HCT116 (cell line): Measurements from ENCODE around the gene RUFY1. TPM values are rescaled to one million over a fixed set of nuclear protein-coding genes. Genes with fewer than 3 reads are reported as not detected.

Source experiments
- ATAC-seq: fragments of 200-7000 bp; cut with Tn5 transposase; 2 replicates; pipeline ENCODE4 v1.9.1; 2020; ENCODE audit warnings: mild to moderate bottlenecking, moderate library complexity
- BruUV-seq: library from RNA; stranded (reverse); fragments of 400-500 nt; replicated peaks from 2 replicates; lab custom pipeline; 2021; lab: Mats Ljungman, UMichigan
- CTCF ChIA-PET: fragments of 300-600 bp; sonication (Branson Sonifier 250); formaldehyde crosslinking; loops from one replicate; lab custom pipeline; 2021; ENCODE audit warnings: antibody characterized with exemption; lab: Charles Lee
- POLR2A ChIA-PET: fragments of 300-600, 350-600 bp; sonication (Branson Sonifier 250); formaldehyde crosslinking; loops from one replicate; lab custom pipeline; 2021; ENCODE audit warnings: antibody characterized with exemption; lab: Charles Lee
- RAD21 ChIA-PET, 2 experiments: fragments of 300-600 bp; sonication (Branson Sonifier 250); formaldehyde crosslinking; loops; one replicate each; lab custom pipeline; 2023; ENCODE audit warnings: low total read pairs in 2 of 2; ENCODE audit not compliant: uncharacterized antibody in 2 of 2, unreplicated experiment in 2 of 2, low non-redundant PET in 1 of 2; lab: Charles Lee
- DNase-seq: peaks from one replicate; pipeline ENCODE4 v3.0.0-alpha.2; 2010; ENCODE audit warnings: low read depth, low spot score
- H2AFZ ChIP-seq: fragments of 200-600 bp; shearing (Covaris generic), sonication (generic); 2 replicates; pipeline ENCODE4 v1.6.1; 2017; ENCODE audit warnings: low read depth, mixed run types, mixed read lengths, antibody characterized with exemption, low read length; ENCODE audit not compliant: poor library complexity, severe bottlenecking
- H3K27ac ChIP-seq: 2 replicates; pipeline ENCODE4 v1.5.1; 2012; ENCODE audit warnings: low read depth, low read length
- H3K27me3 ChIP-seq: fragments of 200-600 bp; sonication (generic); 2 replicates; pipeline ENCODE4 v1.6.1; 2016; ENCODE audit warnings: mixed run types, low read length, mixed read lengths; ENCODE audit not compliant: insufficient read depth
- H3K36me3 ChIP-seq, 2 experiments: fragments of 200-500 bp in 1 of 2; fragments of 200-600 bp in 1 of 2; sonication (Bioruptor generic) in 1 of 2; sonication (generic) in 1 of 2; 2 replicates each; pipeline versions ENCODE4 v1.5.1 to v1.6.1; 2014 to 2016; ENCODE audit warnings: low read length in 2 of 2, inconsistent platforms in 1 of 2, mixed read lengths in 1 of 2, mixed run types in 1 of 2; ENCODE audit not compliant: insufficient read depth in 2 of 2, control insufficient read depth in 1 of 2
- H3K4me1 ChIP-seq, 2 experiments: fragments of 200-600 bp in 1 of 2; sonication (generic) in 1 of 2; 2 replicates each; pipeline versions ENCODE4 v1.5.1 to v1.6.1; 2012 to 2017; ENCODE audit warnings: low read length in 2 of 2, inconsistent platforms in 1 of 2, mild to moderate bottlenecking in 1 of 2, mixed read lengths in 1 of 2, mixed run types in 1 of 2, moderate library complexity in 1 of 2; ENCODE audit not compliant: insufficient read depth in 2 of 2, control insufficient read depth in 1 of 2
- H3K4me2 ChIP-seq: fragments of 200-600 bp; sonication (generic); 2 replicates; pipeline ENCODE4 v1.6.1; 2017; ENCODE audit warnings: mixed run types, low read length, mixed read lengths
- H3K4me3 ChIP-seq, 2 experiments: fragments of 200-600 bp in 1 of 2; sonication (generic) in 1 of 2; replicated peaks in 1 of 2; 2 replicates each; pipeline ENCODE4 v1.5.1; 2011 to 2016; ENCODE audit warnings: low read length in 2 of 2, control low read depth in 1 of 2, low read depth in 1 of 2, mild to moderate bottlenecking in 1 of 2, mixed read lengths in 1 of 2, mixed run types in 1 of 2
- H3K79me2 ChIP-seq: fragments of 200-600 bp; sonication (generic); 2 replicates; pipeline ENCODE4 v1.6.1; 2017; ENCODE audit warnings: mild to moderate bottlenecking, mixed run types, low read length, moderate library complexity, mixed read lengths; ENCODE audit not compliant: insufficient read depth
- H3K9ac ChIP-seq: fragments of 200-600 bp; sonication (generic); 2 replicates; pipeline ENCODE4 v1.6.1; 2016; ENCODE audit warnings: low read length, mixed read lengths
- H3K9me2 ChIP-seq: fragments of 200-600 bp; sonication (generic), shearing (Covaris generic); 2 replicates; pipeline ENCODE4 v1.6.1; 2017; ENCODE audit warnings: mixed run types, mild to moderate bottlenecking, moderate library complexity; ENCODE audit not compliant: insufficient read depth
- H3K9me3 ChIP-seq, 2 experiments: fragments of 200-500 bp in 1 of 2; fragments of 200-600 bp in 1 of 2; sonication (Bioruptor generic) in 1 of 2; sonication (generic) in 1 of 2; 2 replicates each; pipeline ENCODE4 v1.6.1; 2014 to 2017; ENCODE audit warnings: low read length in 2 of 2, mixed read lengths in 2 of 2, inconsistent platforms in 1 of 2, low read depth in 1 of 2, mild to moderate bottlenecking in 1 of 2, mixed run types in 1 of 2, moderate library complexity in 1 of 2; ENCODE audit not compliant: control insufficient read depth in 1 of 2, insufficient read depth in 1 of 2
- H4K20me1 ChIP-seq: fragments of 200-600 bp; sonication (generic), shearing (Covaris generic); 2 replicates; pipeline ENCODE4 v1.6.1; 2017; ENCODE audit warnings: mixed run types, mild to moderate bottlenecking, moderate library complexity; ENCODE audit not compliant: insufficient read depth
- ELF1 ChIP-seq: IDR thresholded peaks from 2 replicates; pipeline ENCODE4 v1.6.1; 2012; ENCODE audit warnings: low read depth, borderline replicate concordance
- EZH2 ChIP-seq: fragments of 200-600 bp; sonication (generic); IDR thresholded peaks from 2 replicates; pipeline ENCODE4 v1.6.1; 2017; ENCODE audit warnings: antibody characterized with exemption, mixed run types
- EZH2phosphoT487 ChIP-seq: fragments of 200-600 bp; IDR thresholded peaks from 2 replicates; pipeline ENCODE4 v1.6.1; 2018; ENCODE audit warnings: antibody characterized with exemption, borderline replicate concordance
- FOSL1 ChIP-seq: IDR thresholded peaks from 2 replicates; pipeline ENCODE4 v1.6.1; 2012; ENCODE audit warnings: low read depth
- JUND ChIP-seq: IDR thresholded peaks from 2 replicates; pipeline ENCODE4 v1.6.1; 2012
- POLR2AphosphoS5 ChIP-seq: IDR thresholded peaks from 2 replicates; pipeline ENCODE4 v1.6.1; 2011; ENCODE audit warnings: mild to moderate bottlenecking, low read depth, low read length, moderate library complexity
- SP1 ChIP-seq: IDR thresholded peaks from 2 replicates; pipeline ENCODE4 v1.6.1; 2012; ENCODE audit warnings: low read depth
- SRF ChIP-seq: IDR thresholded peaks from 2 replicates; pipeline ENCODE4 v1.6.1; 2012; ENCODE audit warnings: low read depth
- TCF7L2 ChIP-seq: IDR thresholded peaks from 2 replicates; pipeline ENCODE4 v1.7.0; 2011; ENCODE audit warnings: borderline replicate concordance, inconsistent platforms; ENCODE audit not compliant: insufficient read depth, insufficient read length; ENCODE audit errors: extremely low read depth
- YY1 ChIP-seq: IDR thresholded peaks from 2 replicates; pipeline ENCODE4 v1.6.1; 2011; ENCODE audit warnings: low read length, low read depth, moderate library complexity, mild to moderate bottlenecking; ENCODE audit not compliant: insufficient replicate concordance; ENCODE audit errors: extremely low read depth
- ZNF274 ChIP-seq: fragments of 200-500 bp; sonication (Bioruptor generic); IDR thresholded peaks from 2 replicates; pipeline ENCODE4 v1.6.1; 2014; ENCODE audit warnings: mild to moderate bottlenecking, low read depth, low read length, inconsistent platforms
- intact Hi-C: fragments of 100-400 bp; cut with micrococcal nuclease; formaldehyde crosslinking; loops from 2 replicates; pipeline ENCODE4 v1.10.0; 2022
- total RNA-seq: library from RNA; stranded (reverse); gene quantifications from one replicate; pipeline ENCODE4 v1.2.1, GENCODE V29; 2021; ENCODE audit not compliant: unreplicated experiment
- TF ChIP-seq, protein P1 (sequence below): IDR thresholded peaks from 2 replicates; pipeline ENCODE4 v1.6.1; 2012; ENCODE audit warnings: low read depth
- TF ChIP-seq, protein P2 (sequence below), 3 experiments: fragments of 200-600 bp in 1 of 3; sonication (generic) in 1 of 3; IDR thresholded peaks in 2 of 3; conservative IDR thresholded peaks in 1 of 3; 2 replicates each; pipeline ENCODE4 v1.5.1; 2012 to 2017; ENCODE audit warnings: low read depth in 2 of 3, low read length in 2 of 3, antibody characterized with exemption in 1 of 3, borderline replicate concordance in 1 of 3, control low read depth in 1 of 3, mild to moderate bottlenecking in 1 of 3, mixed read lengths in 1 of 3, mixed run types in 1 of 3, moderate library complexity in 1 of 3; ENCODE audit not compliant: insufficient read depth in 1 of 3
- TF ChIP-seq, protein P3 (sequence below): IDR thresholded peaks from 2 replicates; pipeline ENCODE4 v1.6.1; 2012
- TF ChIP-seq, protein P4 (sequence below): IDR thresholded peaks from 2 replicates; pipeline ENCODE4 v1.6.1; 2012
- TF ChIP-seq, protein P5 (sequence below): IDR thresholded peaks from 2 replicates; pipeline ENCODE4 v1.6.1; 2011; ENCODE audit warnings: mild to moderate bottlenecking, low read length, moderate library complexity; ENCODE audit not compliant: insufficient replicate concordance; ENCODE audit errors: extremely low read depth

Gene RUFY1
- total RNA-seq, 1 experiment from 2014 or later, result 32.9 TPM

DNA sequence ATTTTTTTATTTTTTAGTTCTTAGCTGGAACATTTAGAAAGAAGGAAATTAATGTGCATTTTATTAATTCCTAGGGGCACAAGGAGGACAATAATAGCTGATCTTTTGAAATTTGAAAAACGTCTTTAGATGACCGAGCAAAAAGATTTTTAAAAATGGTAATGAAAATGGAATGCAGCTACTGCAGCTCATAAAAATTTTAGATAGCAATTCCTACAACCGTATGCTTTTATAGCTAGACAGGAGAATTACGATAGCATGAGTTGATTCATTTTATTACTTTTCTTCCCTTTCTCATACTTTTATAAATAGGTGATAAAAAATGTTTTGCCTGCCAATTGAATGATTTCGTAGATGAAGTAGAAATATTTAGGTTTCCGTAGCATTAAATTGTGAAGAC is 13.7 kb upstream of the RUFY1 start:
- intact Hi-C loops, result no loop called here
- no peak for ATAC-seq
- ChIA-PET CTCF (no interaction called here), RAD21 (no interaction called here), POLR2A (interaction anchor here (1.4 kb wide), 1 partner anchor 14 kb away, joined by 4 read pairs; no protein-coding TSS in a partner anchor)
- H2AFZ ChIP-seq, result no peak overlapping the region
- H3K9me2 ChIP-seq, result no peaks in the 10 kb centered on the region
- DNase-seq, result no peak
- no peaks in the 10 kb centered on the region for H4K20me1 ChIP-seq
- TF ChIP-seq, protein P1, sequence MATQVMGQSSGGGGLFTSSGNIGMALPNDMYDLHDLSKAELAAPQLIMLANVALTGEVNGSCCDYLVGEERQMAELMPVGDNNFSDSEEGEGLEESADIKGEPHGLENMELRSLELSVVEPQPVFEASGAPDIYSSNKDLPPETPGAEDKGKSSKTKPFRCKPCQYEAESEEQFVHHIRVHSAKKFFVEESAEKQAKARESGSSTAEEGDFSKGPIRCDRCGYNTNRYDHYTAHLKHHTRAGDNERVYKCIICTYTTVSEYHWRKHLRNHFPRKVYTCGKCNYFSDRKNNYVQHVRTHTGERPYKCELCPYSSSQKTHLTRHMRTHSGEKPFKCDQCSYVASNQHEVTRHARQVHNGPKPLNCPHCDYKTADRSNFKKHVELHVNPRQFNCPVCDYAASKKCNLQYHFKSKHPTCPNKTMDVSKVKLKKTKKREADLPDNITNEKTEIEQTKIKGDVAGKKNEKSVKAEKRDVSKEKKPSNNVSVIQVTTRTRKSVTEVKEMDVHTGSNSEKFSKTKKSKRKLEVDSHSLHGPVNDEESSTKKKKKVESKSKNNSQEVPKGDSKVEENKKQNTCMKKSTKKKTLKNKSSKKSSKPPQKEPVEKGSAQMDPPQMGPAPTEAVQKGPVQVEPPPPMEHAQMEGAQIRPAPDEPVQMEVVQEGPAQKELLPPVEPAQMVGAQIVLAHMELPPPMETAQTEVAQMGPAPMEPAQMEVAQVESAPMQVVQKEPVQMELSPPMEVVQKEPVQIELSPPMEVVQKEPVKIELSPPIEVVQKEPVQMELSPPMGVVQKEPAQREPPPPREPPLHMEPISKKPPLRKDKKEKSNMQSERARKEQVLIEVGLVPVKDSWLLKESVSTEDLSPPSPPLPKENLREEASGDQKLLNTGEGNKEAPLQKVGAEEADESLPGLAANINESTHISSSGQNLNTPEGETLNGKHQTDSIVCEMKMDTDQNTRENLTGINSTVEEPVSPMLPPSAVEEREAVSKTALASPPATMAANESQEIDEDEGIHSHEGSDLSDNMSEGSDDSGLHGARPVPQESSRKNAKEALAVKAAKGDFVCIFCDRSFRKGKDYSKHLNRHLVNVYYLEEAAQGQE, result no peak
- TF ChIP-seq, protein P2, sequence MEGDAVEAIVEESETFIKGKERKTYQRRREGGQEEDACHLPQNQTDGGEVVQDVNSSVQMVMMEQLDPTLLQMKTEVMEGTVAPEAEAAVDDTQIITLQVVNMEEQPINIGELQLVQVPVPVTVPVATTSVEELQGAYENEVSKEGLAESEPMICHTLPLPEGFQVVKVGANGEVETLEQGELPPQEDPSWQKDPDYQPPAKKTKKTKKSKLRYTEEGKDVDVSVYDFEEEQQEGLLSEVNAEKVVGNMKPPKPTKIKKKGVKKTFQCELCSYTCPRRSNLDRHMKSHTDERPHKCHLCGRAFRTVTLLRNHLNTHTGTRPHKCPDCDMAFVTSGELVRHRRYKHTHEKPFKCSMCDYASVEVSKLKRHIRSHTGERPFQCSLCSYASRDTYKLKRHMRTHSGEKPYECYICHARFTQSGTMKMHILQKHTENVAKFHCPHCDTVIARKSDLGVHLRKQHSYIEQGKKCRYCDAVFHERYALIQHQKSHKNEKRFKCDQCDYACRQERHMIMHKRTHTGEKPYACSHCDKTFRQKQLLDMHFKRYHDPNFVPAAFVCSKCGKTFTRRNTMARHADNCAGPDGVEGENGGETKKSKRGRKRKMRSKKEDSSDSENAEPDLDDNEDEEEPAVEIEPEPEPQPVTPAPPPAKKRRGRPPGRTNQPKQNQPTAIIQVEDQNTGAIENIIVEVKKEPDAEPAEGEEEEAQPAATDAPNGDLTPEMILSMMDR (IDR thresholded peaks at IDR 0.05 in 2 of 3, conservative IDR thresholded peaks at IDR 0.05 in 1 of 3; ENCODE audit: borderline replicate concordance in 1 of 3, insufficient read depth in 1 of 3, low read depth in 2 of 3, low read length in 2 of 3), result no peak
- TF ChIP-seq EZH2, result no peak
- TF ChIP-seq, protein P3, sequence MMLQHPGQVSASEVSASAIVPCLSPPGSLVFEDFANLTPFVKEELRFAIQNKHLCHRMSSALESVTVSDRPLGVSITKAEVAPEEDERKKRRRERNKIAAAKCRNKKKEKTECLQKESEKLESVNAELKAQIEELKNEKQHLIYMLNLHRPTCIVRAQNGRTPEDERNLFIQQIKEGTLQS, result no peak
- no peak for TF ChIP-seq JUND
- TF ChIP-seq FOSL1, result no peak
- TF ChIP-seq TCF7L2, result no peak
- no peak for TF ChIP-seq POLR2AphosphoS5
- no peak for TF ChIP-seq ZNF274
- no peak for TF ChIP-seq SP1
- TF ChIP-seq ELF1, result no peak
- no peak for TF ChIP-seq EZH2phosphoT487
- TF ChIP-seq, protein P4, sequence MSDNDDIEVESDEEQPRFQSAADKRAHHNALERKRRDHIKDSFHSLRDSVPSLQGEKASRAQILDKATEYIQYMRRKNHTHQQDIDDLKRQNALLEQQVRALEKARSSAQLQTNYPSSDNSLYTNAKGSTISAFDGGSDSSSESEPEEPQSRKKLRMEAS, result no peak
- no peak for TF ChIP-seq YY1
- TF ChIP-seq SRF, result no peak
- TF ChIP-seq, protein P5, sequence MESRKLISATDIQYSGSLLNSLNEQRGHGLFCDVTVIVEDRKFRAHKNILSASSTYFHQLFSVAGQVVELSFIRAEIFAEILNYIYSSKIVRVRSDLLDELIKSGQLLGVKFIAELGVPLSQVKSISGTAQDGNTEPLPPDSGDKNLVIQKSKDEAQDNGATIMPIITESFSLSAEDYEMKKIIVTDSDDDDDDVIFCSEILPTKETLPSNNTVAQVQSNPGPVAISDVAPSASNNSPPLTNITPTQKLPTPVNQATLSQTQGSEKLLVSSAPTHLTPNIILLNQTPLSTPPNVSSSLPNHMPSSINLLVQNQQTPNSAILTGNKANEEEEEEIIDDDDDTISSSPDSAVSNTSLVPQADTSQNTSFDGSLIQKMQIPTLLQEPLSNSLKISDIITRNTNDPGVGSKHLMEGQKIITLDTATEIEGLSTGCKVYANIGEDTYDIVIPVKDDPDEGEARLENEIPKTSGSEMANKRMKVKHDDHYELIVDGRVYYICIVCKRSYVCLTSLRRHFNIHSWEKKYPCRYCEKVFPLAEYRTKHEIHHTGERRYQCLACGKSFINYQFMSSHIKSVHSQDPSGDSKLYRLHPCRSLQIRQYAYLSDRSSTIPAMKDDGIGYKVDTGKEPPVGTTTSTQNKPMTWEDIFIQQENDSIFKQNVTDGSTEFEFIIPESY, result no peak
- no peaks in the 10 kb centered on the region for H3K27me3 ChIP-seq
- no peaks in the 10 kb centered on the region for H3K4me1 ChIP-seq
- no peak overlapping the region for H3K4me2 ChIP-seq
- H3K36me3 ChIP-seq, result no peaks in the 10 kb centered on the region
- no TSS peak for BruUV-seq
- no peak overlapping the region for H3K27ac ChIP-seq
- no peak overlapping the region for H3K4me3 ChIP-seq
- no peaks in the 10 kb centered on the region for H3K79me2 ChIP-seq
- H3K9me3 ChIP-seq, result no peaks in the 10 kb centered on the region
- no peak overlapping the region for H3K9ac ChIP-seq
